ENCODE results near the gene TYRP1.
A peak's percentile ranks its signal among the peaks of the same experiment; 100 is the strongest.

Gene TYRP1

DNA sequence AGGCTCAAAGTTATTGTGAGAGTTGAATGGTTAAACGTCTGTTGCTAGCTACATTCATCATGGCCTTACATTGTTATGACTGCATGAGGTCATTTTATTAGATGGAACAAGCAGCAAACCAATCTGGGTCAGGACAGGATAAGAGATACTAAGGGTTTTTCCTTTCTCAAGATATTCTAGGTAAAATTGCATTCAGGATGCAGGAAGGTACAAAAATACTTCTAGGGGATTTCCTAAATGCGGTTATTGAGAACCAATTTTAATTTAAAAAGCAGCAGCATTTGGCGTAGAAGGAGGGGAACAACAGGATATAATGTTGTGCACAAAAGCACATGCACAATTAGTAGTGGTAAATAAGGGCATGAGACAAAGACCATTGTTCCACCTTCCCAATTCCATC, 42.5 kb downstream of the TYRP1 start:
- DNase-seq (ENCODE audit: low spot score), result no peak

- peak; percentile 3 for DNase-seq (ENCODE audit: low spot score)
Measured at GRCh38 chr9:12737871-12738270, 44.7 kb downstream of the TYRP1 start.

GRCh38 chr9:12739014-12739652, 45.9 kb downstream of the TYRP1 start:
- peak; percentile 14 for DNase-seq (ENCODE audit: low spot score)

DNA sequence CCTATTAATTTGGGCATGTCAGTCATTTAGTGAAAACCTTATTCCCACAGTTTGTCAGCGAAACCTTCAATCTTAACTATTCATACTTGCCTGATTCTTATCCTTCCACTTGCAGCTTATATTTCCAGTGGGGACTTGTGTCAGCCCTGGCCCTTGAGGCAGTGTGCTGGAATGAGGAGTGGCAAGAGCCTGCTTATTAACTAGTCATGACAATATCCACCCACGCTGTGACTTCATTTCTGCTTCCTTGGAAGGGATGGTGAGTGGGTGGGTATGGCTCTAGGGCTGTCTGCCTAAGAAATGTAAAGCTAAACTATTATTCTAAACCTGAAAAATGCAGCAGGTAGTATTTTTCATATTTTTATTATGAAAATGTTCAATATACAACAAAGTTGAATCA, 47.7 kb downstream of the TYRP1 start:
- DNase-seq (ENCODE audit: low spot score), result no peak

- peak; percentile 39 for DNase-seq (ENCODE audit: low spot score)
Measured at GRCh38 chr9:12748016-12748415, 54.8 kb downstream of the TYRP1 start.

- no peak for DNase-seq (ENCODE audit: low spot score)
Measured at GRCh38 chr9:12748954-12749353, 55.8 kb downstream of the TYRP1 start.

GRCh38 chr9:12753931-12754330, 60.7 kb downstream of the TYRP1 start:
- DNase-seq (ENCODE audit: low spot score), result no peak

DNA sequence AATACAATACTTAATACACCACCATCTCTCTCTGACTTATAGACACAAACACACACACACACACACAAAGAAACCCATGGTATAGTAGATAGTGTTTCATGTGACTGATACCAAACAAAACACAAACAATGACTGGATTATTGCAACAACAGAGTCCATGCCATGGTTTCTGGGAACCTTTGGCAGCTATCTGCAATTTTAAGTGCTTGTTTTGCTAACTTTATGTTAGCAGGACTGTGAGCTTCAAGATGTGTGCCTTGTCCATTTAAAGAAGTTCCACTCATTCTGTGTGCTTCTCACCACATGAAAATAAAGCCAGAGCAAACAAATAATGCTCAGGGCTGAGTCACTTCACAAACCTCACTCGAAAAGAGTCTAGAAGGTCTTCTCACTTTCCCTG, 66.6 kb downstream of the TYRP1 start:
- DNase-seq (ENCODE audit: low spot score), result peak; percentile 13

All from AG08395 (cell line).